GM12878 (cell line): ENCODE data around the gene PTBP1.

Experiments
- BHLHE40 ChIP-seq, 2 experiments: fragments of 450-650 bp in 1 of 2; IDR thresholded peaks; 2 replicates each; pipeline ENCODE4 v1.6.1; 2011 to 2017; ENCODE audit warnings: low read depth in 2 of 2, borderline replicate concordance in 1 of 2, improper control_type of control experiment in 1 of 2, low read length in 1 of 2, mild to moderate bottlenecking in 1 of 2
- CBFB ChIP-seq: IDR thresholded peaks from 2 replicates; pipeline ENCODE4 v1.6.1; 2016; ENCODE audit warnings: antibody characterized with exemption, low read depth
- CTCF ChIP-seq, 3 experiments: IDR thresholded peaks in 2 of 3; conservative IDR thresholded peaks in 1 of 3; 2 replicates each; pipeline ENCODE4 v1.5.1; 2011; ENCODE audit warnings: low read depth in 3 of 3, low read length in 3 of 3, mild to moderate bottlenecking in 3 of 3, control low read depth in 2 of 3, moderate library complexity in 2 of 3, inconsistent platforms in 1 of 3, mixed read lengths in 1 of 3; ENCODE audit not compliant: control insufficient read depth in 2 of 3, insufficient read depth in 1 of 3; ENCODE audit errors: extremely low read depth in 1 of 3
- DPF2 ChIP-seq: fragments of 450-650 bp; IDR thresholded peaks from 2 replicates; pipeline ENCODE4 v1.6.1; 2017; ENCODE audit warnings: mild to moderate bottlenecking
- HDAC2 ChIP-seq: fragments of 200-600 bp; sonication (generic); IDR thresholded peaks from 2 replicates; pipeline ENCODE4 v1.6.1; 2017
- MAX ChIP-seq: IDR thresholded peaks from 2 replicates; pipeline ENCODE4 v1.6.1; 2012; ENCODE audit warnings: low read depth, low read length, improper control_type of control experiment
- MEF2A ChIP-seq: IDR thresholded peaks from 2 replicates; pipeline ENCODE4 v1.6.1; 2011; ENCODE audit warnings: low read depth, mild to moderate bottlenecking, low read length, moderate library complexity; ENCODE audit not compliant: insufficient read depth
- NFIC ChIP-seq: IDR thresholded peaks from 2 replicates; pipeline ENCODE4 v1.6.1; 2012; ENCODE audit warnings: low read depth, mild to moderate bottlenecking, inconsistent platforms, low read length, moderate library complexity
- REST ChIP-seq: IDR thresholded peaks from 2 replicates; pipeline ENCODE4 v1.6.1; 2012; ENCODE audit warnings: mild to moderate bottlenecking, low read depth, low read length
- SP1 ChIP-seq: IDR thresholded peaks from one replicate; pipeline ENCODE4 v1.6.1; 2011; ENCODE audit warnings: low read depth, low read length
- ZNF24 ChIP-seq: fragments of 450-650 bp; IDR thresholded peaks from 2 replicates; pipeline ENCODE4 v1.6.1; 2017; ENCODE audit warnings: antibody characterized with exemption, mild to moderate bottlenecking

- TF ChIP-seq CTCF (IDR thresholded peaks at IDR 0.05 in 2 of 3, conservative IDR thresholded peaks at IDR 0.05 in 1 of 3; ENCODE audit: control insufficient read depth in 2 of 3, extremely low read depth in 1 of 3, insufficient read depth in 1 of 3, low read depth in 3 of 3, low read length in 3 of 3): no peak
- TF ChIP-seq REST: no peak
- TF ChIP-seq CBFB: no peak
- TF ChIP-seq MAX: no peak
- no peak for TF ChIP-seq BHLHE40 (IDR thresholded peaks at IDR 0.05; ENCODE audit: borderline replicate concordance in 1 of 2, low read depth in 2 of 2, low read length in 1 of 2)
- TF ChIP-seq ZNF24: no peak
- TF ChIP-seq SP1: no peak
- TF ChIP-seq MEF2A: no peak
- TF ChIP-seq HDAC2: no peak
- TF ChIP-seq DPF2: no peak
- TF ChIP-seq NFIC: no peak
These were observed 33.0 kb upstream of the PTBP1 start for GRCh38 chr19:764301-764700.
